Muscle of arm (tissue), 14 donors: ENCODE data around the gene MAB21L1. TPM values are rescaled to one million over a fixed set of nuclear protein-coding genes. Genes with fewer than 3 reads are reported as not detected.

Experiments
- DNase-seq: peaks from one replicate; pipeline ENCODE4 v3.0.0-alpha.2; 2013
- long read RNA-seq, 11 donors: transcript quantifications; one replicate each; lab custom pipeline, GENCODE V29; 2026
- polyA plus RNA-seq, 12 donors: library from polyadenylated mRNA; unstranded; fragments of 120-200 nt; gene quantifications; one replicate each; pipeline ENCODE4 v1.2.1, GENCODE V29; 2013; ENCODE audit not compliant: insufficient read length in 12 of 12

MAB21L1 gene
- polyA plus RNA-seq, result 10 to 100 TPM in 2 of 12 donors, 1 to 10 TPM in 9, not detected in 1; 4.2 to 14.0 (median 6.0) TPM
- long read RNA-seq, donor 1, transcript MAB21L1-201 (1 exons, 3,028 nt), result major isoform, 37 of 37 reads
- long read RNA-seq, donor 1, partial matches to known transcripts, result 0 of 37 reads
- long read RNA-seq, donor 1, other reads (novel, unspliced or antisense), result 0 of 37 reads
- long read RNA-seq, donor 2, transcript MAB21L1-201 (1 exons, 3,028 nt), result major isoform, 8 of 8 reads
- long read RNA-seq, donor 2, partial matches to known transcripts, result 0 of 8 reads
- long read RNA-seq, donor 2, other reads (novel, unspliced or antisense), result 0 of 8 reads
- long read RNA-seq, donor 3, transcript MAB21L1-201 (1 exons, 3,028 nt), result major isoform, 7 of 7 reads
- long read RNA-seq, donor 3, partial matches to known transcripts, result 0 of 7 reads
- long read RNA-seq, donor 3, other reads (novel, unspliced or antisense), result 0 of 7 reads
- long read RNA-seq, donor 4, partial matches to known transcripts, result 0 of 3 reads
- long read RNA-seq, donor 4, other reads (novel, unspliced or antisense), result 0 of 3 reads
- long read RNA-seq, donor 5, transcript MAB21L1-201 (1 exons, 3,028 nt), result major isoform, 13 of 13 reads
- long read RNA-seq, donor 5, partial matches to known transcripts, result 0 of 13 reads
- long read RNA-seq, donor 5, other reads (novel, unspliced or antisense), result 0 of 13 reads
- long read RNA-seq, donor 6, transcript MAB21L1-201 (1 exons, 3,028 nt), result major isoform, 8 of 8 reads
- long read RNA-seq, donor 6, partial matches to known transcripts, result 0 of 8 reads
- long read RNA-seq, donor 6, other reads (novel, unspliced or antisense), result 0 of 8 reads
- long read RNA-seq, donor 7, transcript MAB21L1-201 (1 exons, 3,028 nt), result major isoform, 9 of 9 reads
- long read RNA-seq, donor 7, partial matches to known transcripts, result 0 of 9 reads
- long read RNA-seq, donor 7, other reads (novel, unspliced or antisense), result 0 of 9 reads
- long read RNA-seq, donor 8, transcript MAB21L1-201 (1 exons, 3,028 nt), result major isoform, 11 of 11 reads
- long read RNA-seq, donor 8, partial matches to known transcripts, result 0 of 11 reads
- long read RNA-seq, donor 8, other reads (novel, unspliced or antisense), result 0 of 11 reads
- long read RNA-seq, donor 9, transcript MAB21L1-201 (1 exons, 3,028 nt), result major isoform, 5 of 5 reads
- long read RNA-seq, donor 9, partial matches to known transcripts, result 0 of 5 reads
- long read RNA-seq, donor 9, other reads (novel, unspliced or antisense), result 0 of 5 reads
- long read RNA-seq, donor 10, transcript MAB21L1-201 (1 exons, 3,028 nt), result major isoform, 9 of 9 reads
- long read RNA-seq, donor 10, partial matches to known transcripts, result 0 of 9 reads
- long read RNA-seq, donor 10, other reads (novel, unspliced or antisense), result 0 of 9 reads
- long read RNA-seq, donor 11, transcript MAB21L1-201 (1 exons, 3,028 nt), result major isoform, 22 of 22 reads
- long read RNA-seq, donor 11, partial matches to known transcripts, result 0 of 22 reads
- long read RNA-seq, donor 11, other reads (novel, unspliced or antisense), result 0 of 22 reads

- DNase-seq, result peak; percentile 89
Observed at GRCh38 chr13:35475960-35476943, at the start of gene MAB21L1. Gene MAB21L1, minus strand, starts transcription at chr13:35476689. Its CDS starts 551 bp downstream, at chr13:35476138.

GRCh38 chr13:35524171-35524570 lies 47.7 kb upstream of the MAB21L1 start:
- DNase-seq, result peak; percentile 43

- no peak for DNase-seq
Observed at GRCh38 chr13:35518337-35518946, 42.0 kb upstream of the MAB21L1 start.

GRCh38 chr13:35514801-35515502 lies 38.5 kb upstream of the MAB21L1 start:
- DNase-seq, result no peak

- peak; percentile 56 for DNase-seq
Observed at GRCh38 chr13:35514061-35514477, 37.6 kb upstream of the MAB21L1 start.

- no peak for DNase-seq
Observed at GRCh38 chr13:35512271-35512920, 35.9 kb upstream of the MAB21L1 start.

- DNase-seq, result no peak
Observed at GRCh38 chr13:35502456-35502855, 26.0 kb upstream of the MAB21L1 start.

- DNase-seq, result no peak
Observed at GRCh38 chr13:35501661-35502235, 25.3 kb upstream of the MAB21L1 start.

- DNase-seq, result no peak
Observed at GRCh38 chr13:35500144-35500543, 23.7 kb upstream of the MAB21L1 start.

GRCh38 chr13:35499676-35500075 lies 23.2 kb upstream of the MAB21L1 start:
- DNase-seq, result no peak

- DNase-seq, result no peak
Observed at GRCh38 chr13:35499196-35499662, 22.7 kb upstream of the MAB21L1 start.

GRCh38 chr13:35498231-35498630 lies 21.7 kb upstream of the MAB21L1 start:
- DNase-seq, result no peak

GRCh38 chr13:35496761-35497386 lies 20.4 kb upstream of the MAB21L1 start:
- DNase-seq, result no peak

GRCh38 chr13:35496006-35496405 lies 19.5 kb upstream of the MAB21L1 start:
- no peak for DNase-seq

GRCh38 chr13:35489050-35489449 lies 12.6 kb upstream of the MAB21L1 start:
- no peak for DNase-seq

- DNase-seq, result no peak
Observed at GRCh38 chr13:35485424-35485823, 8.9 kb upstream of the MAB21L1 start.

- DNase-seq, result no peak
Observed at GRCh38 chr13:35484384-35484783, 7.9 kb upstream of the MAB21L1 start.
